GM06990 (cell line): ENCODE results near the gene SIRT7.

Experiments used
- DNase-seq: peaks from one replicate; pipeline ENCODE4 v3.0.0-alpha.2; 2011; ENCODE audit not compliant: insufficient read length; ENCODE audit errors: extremely low read depth
- H3K27me3 ChIP-seq: replicated peaks from 2 replicates; pipeline ENCODE4 v1.6.0; 2011; ENCODE audit warnings: low read length; ENCODE audit not compliant: control insufficient read depth, insufficient read depth
- H3K36me3 ChIP-seq: 2 replicates; pipeline ENCODE4 v1.5.1; 2011; ENCODE audit warnings: low read length; ENCODE audit not compliant: control insufficient read depth, insufficient read depth
- H3K4me3 ChIP-seq: replicated peaks from 2 replicates; pipeline ENCODE4 v1.5.1; 2011; ENCODE audit warnings: low read depth, mild to moderate bottlenecking, control low read depth, low read length
- TF ChIP-seq, protein P1 (sequence below): IDR thresholded peaks from 2 replicates; pipeline ENCODE4 v1.5.1; 2011; ENCODE audit warnings: low read length, control low read depth, mild to moderate bottlenecking, inconsistent platforms; ENCODE audit not compliant: insufficient read depth, poor library complexity, severe bottlenecking

Gene SIRT7

GRCh38 chr17:81927653-81928543, 9.9 kb upstream of the SIRT7 start, which contains the start of gene MAFG:
Gene MAFG (minus strand): TSS chr17:81927735. CDS start chr17:81923185, 4,550 bp downstream.
- no peaks in the 10 kb centered on the region for H3K27me3 ChIP-seq
- TF ChIP-seq, protein P1, sequence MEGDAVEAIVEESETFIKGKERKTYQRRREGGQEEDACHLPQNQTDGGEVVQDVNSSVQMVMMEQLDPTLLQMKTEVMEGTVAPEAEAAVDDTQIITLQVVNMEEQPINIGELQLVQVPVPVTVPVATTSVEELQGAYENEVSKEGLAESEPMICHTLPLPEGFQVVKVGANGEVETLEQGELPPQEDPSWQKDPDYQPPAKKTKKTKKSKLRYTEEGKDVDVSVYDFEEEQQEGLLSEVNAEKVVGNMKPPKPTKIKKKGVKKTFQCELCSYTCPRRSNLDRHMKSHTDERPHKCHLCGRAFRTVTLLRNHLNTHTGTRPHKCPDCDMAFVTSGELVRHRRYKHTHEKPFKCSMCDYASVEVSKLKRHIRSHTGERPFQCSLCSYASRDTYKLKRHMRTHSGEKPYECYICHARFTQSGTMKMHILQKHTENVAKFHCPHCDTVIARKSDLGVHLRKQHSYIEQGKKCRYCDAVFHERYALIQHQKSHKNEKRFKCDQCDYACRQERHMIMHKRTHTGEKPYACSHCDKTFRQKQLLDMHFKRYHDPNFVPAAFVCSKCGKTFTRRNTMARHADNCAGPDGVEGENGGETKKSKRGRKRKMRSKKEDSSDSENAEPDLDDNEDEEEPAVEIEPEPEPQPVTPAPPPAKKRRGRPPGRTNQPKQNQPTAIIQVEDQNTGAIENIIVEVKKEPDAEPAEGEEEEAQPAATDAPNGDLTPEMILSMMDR = peak; percentile 33
- no peaks in the 10 kb centered on the region for H3K36me3 ChIP-seq
- DNase-seq = peak; percentile 96
- H3K4me3 ChIP-seq = peak within 1 kb of the TSS; percentile 69

- Histone ChIP-seq H3K27me3 (no peaks in the 10 kb centered on the region), H3K4me3 (peak overlapping the region; percentile 69), H3K36me3 (no peaks in the 10 kb centered on the region)
- no peak for DNase-seq
- TF ChIP-seq, protein P1 = no peak
These were observed 9.2 kb upstream of the SIRT7 start for GRCh38 chr17:81927152-81927652.

GRCh38 chr17:81926451-81927151, 8.6 kb upstream of the SIRT7 start:
- DNase-seq = peak; percentile 63
- H3K36me3 ChIP-seq = peaks cover 3% of the 10 kb centered on the region; the same call in 1 of the 2 replicates
- TF ChIP-seq, protein P1 = no peak
- peak overlapping the region; percentile 69 for H3K4me3 ChIP-seq
- H3K27me3 ChIP-seq = no peaks in the 10 kb centered on the region

DNA sequence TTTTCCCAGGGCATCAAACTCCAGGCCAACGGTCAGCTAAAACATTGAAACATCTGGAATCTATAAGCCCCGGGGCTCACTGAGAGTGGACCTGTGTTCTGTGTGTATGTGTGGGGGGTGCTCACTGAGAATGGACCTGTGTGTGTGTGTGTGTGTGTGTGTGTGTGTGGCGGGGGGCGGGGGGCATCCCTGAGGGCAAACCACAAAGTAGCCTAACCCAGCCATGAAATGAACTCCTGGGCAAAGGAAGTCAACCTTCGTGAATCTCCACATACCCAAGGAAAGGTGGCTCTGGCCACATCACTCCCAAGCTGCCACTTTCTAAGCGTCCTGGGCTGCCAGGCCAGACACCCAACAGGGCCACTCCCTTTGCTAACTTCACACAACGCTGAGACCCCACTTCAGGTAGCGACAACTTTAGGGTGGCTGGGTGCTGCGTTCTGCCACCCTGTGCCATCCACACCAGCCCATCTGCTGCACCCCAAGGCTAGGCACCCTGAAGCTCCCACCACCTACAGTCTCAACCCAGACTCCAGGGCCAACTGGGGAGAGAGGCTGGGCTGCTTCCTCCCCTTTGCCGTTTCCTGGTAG, 8.0 kb upstream of the SIRT7 start:
- TF ChIP-seq, protein P1 = no peak
- DNase-seq = no peak
- Histone ChIP-seq H3K27me3 (no peaks in the 10 kb centered on the region), H3K36me3 (peaks cover 7% of the 10 kb centered on the region), H3K4me3 (peak overlapping the region; percentile 69)

DNA sequence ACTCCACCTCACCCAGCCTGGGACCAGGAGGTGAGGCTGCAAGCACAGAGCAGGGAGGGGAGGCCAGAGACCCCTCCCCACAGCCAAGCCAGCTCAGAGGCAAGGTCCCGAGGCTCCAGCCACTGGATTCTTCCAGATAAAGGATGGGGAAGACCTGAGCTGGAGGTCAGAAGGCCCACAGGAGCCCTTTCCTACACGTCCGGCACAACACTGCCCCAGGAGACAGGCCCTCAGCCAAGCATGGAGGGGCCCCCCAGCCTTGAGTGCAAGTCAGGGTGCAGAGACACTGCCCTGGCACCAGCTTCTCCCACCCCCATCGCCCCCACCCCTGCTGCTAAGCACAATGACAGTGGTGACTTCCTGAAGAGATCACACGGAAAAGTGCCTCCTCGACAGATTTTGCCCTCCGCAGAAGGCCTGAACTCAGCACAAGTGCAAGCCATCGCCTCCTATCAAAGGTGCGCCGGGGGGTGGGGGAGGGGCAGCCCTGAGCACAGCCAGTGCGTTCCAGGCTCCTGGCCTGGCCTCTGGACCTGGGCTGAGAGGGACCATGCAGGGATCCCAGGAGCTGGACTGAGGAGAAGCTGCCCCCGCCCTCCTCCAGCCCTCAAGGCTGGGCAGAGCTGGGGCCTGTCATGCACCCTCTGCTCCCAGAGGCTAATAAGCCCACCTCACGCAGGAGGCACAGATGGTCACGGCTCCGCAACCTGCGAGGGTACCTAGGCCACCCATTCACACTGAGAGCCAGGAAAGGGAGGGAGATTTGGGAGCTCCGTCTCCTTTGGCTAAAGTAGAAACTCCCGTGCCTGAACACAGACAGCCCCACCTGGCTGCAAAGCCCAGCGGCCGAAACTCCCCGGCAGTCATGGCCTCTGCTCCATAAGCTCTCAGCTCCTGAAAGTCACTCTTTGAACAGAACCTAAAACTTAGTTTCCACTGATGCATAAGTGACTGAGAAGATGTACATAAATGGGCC, 6.9 kb upstream of the SIRT7 start:
- TF ChIP-seq, protein P1 = no peak
- H3K27me3 ChIP-seq = no peaks in the 10 kb centered on the region
- peaks cover 8% of the 10 kb centered on the region for H3K36me3 ChIP-seq
- no peak overlapping the region for H3K4me3 ChIP-seq
- no peak for DNase-seq
